ENCODE measurements around the gene MEI1.

MEI1 gene

DNA sequence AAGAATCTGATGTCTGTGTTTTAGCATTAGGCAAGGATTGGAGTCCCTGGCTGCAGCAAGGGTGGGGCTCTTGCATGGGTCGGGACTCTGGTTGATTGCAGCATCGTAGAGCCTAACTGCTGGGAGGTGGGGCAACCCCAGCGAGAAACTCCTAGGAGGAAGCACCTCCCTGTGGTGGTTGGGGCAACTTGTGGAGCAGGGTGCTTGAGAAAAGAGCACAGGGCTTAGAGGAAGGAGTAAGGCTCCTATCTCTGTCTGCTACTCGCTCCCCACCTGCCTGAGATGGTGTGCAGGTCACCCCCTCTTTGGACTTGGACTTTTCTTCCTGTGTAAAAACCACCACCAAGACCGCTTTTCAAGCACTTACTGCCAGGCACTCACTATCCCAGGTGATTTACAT, 149.2 kb downstream of the MEI1 start:
- TF ChIP-seq CEBPB (IDR thresholded peaks at IDR 0.05) = no peak
- no peak for TF ChIP-seq CREB1 (IDR thresholded peaks at IDR 0.05; ENCODE audit: low read depth)
- no peak for TF ChIP-seq USF1 (IDR thresholded peaks at IDR 0.05)
- TF ChIP-seq TAF1 (IDR thresholded peaks at IDR 0.05; ENCODE audit: low read depth) = no peak
- TF ChIP-seq YY1 (IDR thresholded peaks at IDR 0.05; ENCODE audit: low read depth) = no peak
- TF ChIP-seq ZBTB7A (IDR thresholded peaks at IDR 0.05; ENCODE audit: low read depth) = no peak
- no peak for TF ChIP-seq TCF12 (IDR thresholded peaks at IDR 0.05; ENCODE audit: low read depth)
- no peak for TF ChIP-seq REST (IDR thresholded peaks at IDR 0.05; ENCODE audit: low read depth)
- no peak for TF ChIP-seq EP300 (IDR thresholded peaks at IDR 0.05; ENCODE audit: borderline replicate concordance)
- TF ChIP-seq EGR1 (IDR thresholded peaks at IDR 0.05) = no peak
- no peak for TF ChIP-seq TEAD4 (IDR thresholded peaks at IDR 0.05)
- no peak for TF ChIP-seq MAX (IDR thresholded peaks at IDR 0.05)
- no peak for TF ChIP-seq NFIC (IDR thresholded peaks at IDR 0.05)

Data from Ishikawa (cell line).